ENCODE data around the gene FRAS1.
"Not testable (repeated sequence)": the region's sequence is repeated elsewhere in the genome, so short reads cannot be mapped to it uniquely, and the experiment has no call there.

FRAS1 gene

DNA sequence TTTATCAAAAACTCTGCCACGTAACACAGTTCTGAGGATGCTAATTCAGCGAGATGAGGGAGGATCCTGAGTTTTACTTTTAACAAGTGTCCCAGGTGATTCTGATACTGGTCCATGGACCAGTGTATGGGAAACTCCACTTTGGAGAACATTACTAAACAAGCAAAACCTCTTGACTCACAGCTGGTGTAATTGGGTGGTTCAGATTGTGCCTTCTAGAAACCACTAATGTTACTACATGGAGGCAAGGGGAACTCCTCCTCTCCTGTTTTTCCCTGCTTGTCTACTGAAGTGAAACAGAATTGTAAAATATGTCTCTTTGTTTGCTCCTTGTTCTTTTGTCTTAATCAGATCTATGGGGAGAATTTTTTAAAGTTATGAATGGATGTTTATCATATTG is 62.6 kb downstream of the FRAS1 start:
- POLR2A ChIA-PET: no interaction called here
- Histone ChIP-seq H3K9me3 (ENCODE audit: control extremely low read depth in 1 of 5, control insufficient read depth in 4 of 5, insufficient read depth in 2 of 5, low read depth in 1 of 5, low read length in 4 of 5) (no peaks in the 10 kb centered on the region), H3K4me1 (ENCODE audit: control extremely low read depth in 1 of 4, control insufficient read depth in 4 of 4, insufficient read depth in 4 of 4, low read length in 3 of 4) (no peaks in the 10 kb centered on the region), H3K27me3 (replicated peaks in 2 of 5; ENCODE audit: control insufficient read depth in 4 of 5, insufficient read depth in 5 of 5, low read length in 4 of 5) (no peaks in the 10 kb centered on the region), H3K4me3 (ENCODE audit: control insufficient read depth in 1 of 7, extremely low read depth in 1 of 7, insufficient read depth in 4 of 7, low read depth in 2 of 7, low read length in 6 of 7) (no peak overlapping the region), H3K36me3 (ENCODE audit: control insufficient read depth in 4 of 4, insufficient read depth in 4 of 4, low read length in 3 of 4) (no peaks in the 10 kb centered on the region), H3K27ac (ENCODE audit: insufficient read depth in 1 of 2, low read depth in 1 of 2, low read length in 2 of 2, poor library complexity in 1 of 2, severe bottlenecking in 2 of 2) (no peak overlapping the region)
- CTCF ChIA-PET: no interaction called here
- WGBS (ENCODE audit: insufficient coverage): no CpG with 5 or more reads among the region's 2 CpGs
- no peak for DNase-seq

DNA sequence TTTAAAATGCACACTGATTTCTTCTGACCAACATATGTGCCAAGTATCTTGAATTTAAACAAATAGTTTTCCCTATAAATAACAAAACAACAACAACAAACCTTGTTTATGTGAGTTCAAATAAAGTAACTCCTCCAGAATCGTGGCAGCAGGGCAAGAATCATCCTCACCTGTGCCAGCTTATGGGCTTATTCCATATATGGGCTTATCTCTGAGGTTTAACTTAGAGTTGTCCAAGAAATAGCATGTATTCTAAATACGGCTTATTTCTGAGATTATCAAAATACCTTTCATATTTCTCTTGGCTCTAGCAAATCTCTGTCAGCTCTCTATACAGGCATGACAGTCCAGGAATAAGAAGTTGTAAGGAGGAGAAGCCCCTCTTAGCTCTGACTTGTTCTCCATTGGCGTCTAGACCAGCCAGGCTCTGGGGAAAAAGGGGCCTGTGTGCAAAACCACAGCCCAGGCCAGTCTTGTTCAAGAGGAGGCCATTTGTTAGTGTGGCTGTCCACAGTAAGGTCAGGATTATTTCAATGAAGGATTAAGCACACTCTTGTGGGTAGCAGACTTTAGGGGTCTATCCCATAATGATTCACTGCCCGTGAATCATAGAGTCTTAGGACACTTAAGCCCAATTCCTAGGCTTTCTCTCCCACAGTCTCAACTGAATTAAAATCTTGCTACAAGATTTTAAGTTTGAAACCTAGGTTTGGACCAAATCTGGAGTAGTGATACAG is 63.2 kb downstream of the FRAS1 start:
- DNase-seq: no peak
- Histone ChIP-seq H3K36me3 (ENCODE audit: control insufficient read depth in 4 of 4, insufficient read depth in 4 of 4, low read length in 3 of 4) (no peaks in the 10 kb centered on the region), H3K27ac (ENCODE audit: insufficient read depth in 1 of 2, low read depth in 1 of 2, low read length in 2 of 2, poor library complexity in 1 of 2, severe bottlenecking in 2 of 2) (no peak overlapping the region), H3K9me3 (ENCODE audit: control extremely low read depth in 1 of 5, control insufficient read depth in 4 of 5, insufficient read depth in 2 of 5, low read depth in 1 of 5, low read length in 4 of 5) (no peaks in the 10 kb centered on the region), H3K27me3 (replicated peaks in 2 of 5; ENCODE audit: control insufficient read depth in 4 of 5, insufficient read depth in 5 of 5, low read length in 4 of 5) (no peaks in the 10 kb centered on the region), H3K4me3 (ENCODE audit: control insufficient read depth in 1 of 7, extremely low read depth in 1 of 7, insufficient read depth in 4 of 7, low read depth in 2 of 7, low read length in 6 of 7) (no peak overlapping the region), H3K4me1 (ENCODE audit: control extremely low read depth in 1 of 4, control insufficient read depth in 4 of 4, insufficient read depth in 4 of 4, low read length in 3 of 4) (no peaks in the 10 kb centered on the region)
- POLR2A ChIA-PET: no interaction called here
- WGBS (ENCODE audit: insufficient coverage): 94% methylated on average over 3 of the region's 4 CpGs
- CTCF ChIA-PET: no interaction called here

DNA sequence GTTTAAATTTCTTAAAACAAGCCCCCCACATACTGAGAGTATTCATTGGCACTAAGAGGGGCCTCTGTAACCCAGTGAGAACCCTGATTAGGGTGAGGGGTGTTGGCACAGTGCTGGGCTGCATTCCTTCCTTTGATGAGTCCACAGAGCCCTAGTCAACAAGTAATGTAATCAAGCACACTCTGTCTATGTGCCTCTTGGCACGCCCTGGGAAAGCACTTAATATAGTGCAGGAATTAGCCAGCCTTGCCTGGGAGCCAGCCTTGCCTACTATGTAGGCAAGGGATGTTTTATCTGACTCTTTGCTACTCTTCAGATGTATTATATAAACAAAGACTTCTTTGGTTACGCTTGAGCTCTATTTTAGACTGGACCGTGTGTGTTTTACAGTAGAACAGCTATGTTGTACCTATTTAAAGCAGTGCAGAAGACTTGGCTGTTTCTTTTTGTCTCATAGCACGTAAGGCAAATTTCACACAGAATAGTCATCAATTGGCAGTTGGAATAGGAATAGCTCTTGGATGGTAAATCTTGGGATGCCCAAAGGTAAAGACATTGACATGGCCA is 64.3 kb downstream of the FRAS1 start:
- H3K4me3 ChIP-seq (ENCODE audit: control insufficient read depth in 1 of 7, extremely low read depth in 1 of 7, insufficient read depth in 4 of 7, low read depth in 2 of 7, low read length in 6 of 7): no peak overlapping the region
- ChIA-PET POLR2A (no interaction called here), CTCF (no interaction called here)
- no peak overlapping the region for H3K27ac ChIP-seq (ENCODE audit: insufficient read depth in 1 of 2, low read depth in 1 of 2, low read length in 2 of 2, poor library complexity in 1 of 2, severe bottlenecking in 2 of 2)
- no peaks in the 10 kb centered on the region for H3K27me3 ChIP-seq (replicated peaks in 2 of 5; ENCODE audit: control insufficient read depth in 4 of 5, insufficient read depth in 5 of 5, low read length in 4 of 5)
- no peaks in the 10 kb centered on the region for H3K36me3 ChIP-seq (ENCODE audit: control insufficient read depth in 4 of 4, insufficient read depth in 4 of 4, low read length in 3 of 4)
- no peaks in the 10 kb centered on the region for H3K9me3 ChIP-seq (ENCODE audit: control extremely low read depth in 1 of 5, control insufficient read depth in 4 of 5, insufficient read depth in 2 of 5, low read depth in 1 of 5, low read length in 4 of 5)
- DNase-seq: no peak
- 95% methylated on average over 3 of the region's 4 CpGs for WGBS (ENCODE audit: insufficient coverage)
- H3K4me1 ChIP-seq (ENCODE audit: control extremely low read depth in 1 of 4, control insufficient read depth in 4 of 4, insufficient read depth in 4 of 4, low read length in 3 of 4): no peaks in the 10 kb centered on the region

DNA sequence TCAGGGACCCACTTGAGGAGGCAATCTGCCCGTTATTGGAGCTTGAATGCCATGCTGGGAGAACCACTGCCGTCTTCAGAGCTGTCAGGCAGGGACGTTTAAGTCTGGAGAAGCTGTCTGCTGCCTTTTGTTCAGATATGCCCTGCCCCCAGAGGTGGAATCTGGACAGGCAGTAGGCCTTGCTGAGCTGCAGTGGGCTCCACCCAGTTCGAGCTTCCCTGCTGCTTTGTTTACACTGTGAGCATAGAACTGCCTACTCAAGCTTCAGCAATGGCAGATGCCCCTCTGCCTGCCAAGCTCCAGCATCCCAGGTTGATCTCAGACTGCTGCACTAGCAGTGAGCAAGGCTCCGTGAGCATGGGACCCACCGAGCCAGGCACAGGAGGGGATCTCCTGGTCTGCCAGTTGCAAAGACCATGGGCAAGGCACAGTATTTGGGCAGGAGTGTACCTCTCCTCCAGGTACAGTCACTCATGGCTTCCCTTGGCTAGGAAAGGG is 68.8 kb downstream of the FRAS1 start:
- H3K4me3 ChIP-seq (ENCODE audit: control insufficient read depth in 1 of 7, extremely low read depth in 1 of 7, insufficient read depth in 4 of 7, low read depth in 2 of 7, low read length in 6 of 7); H3K9me3 ChIP-seq (ENCODE audit: control extremely low read depth in 1 of 5, control insufficient read depth in 4 of 5, insufficient read depth in 2 of 5, low read depth in 1 of 5, low read length in 4 of 5); H3K27me3 ChIP-seq (replicated peaks in 2 of 5; ENCODE audit: control insufficient read depth in 4 of 5, insufficient read depth in 5 of 5, low read length in 4 of 5); H3K4me1 ChIP-seq (ENCODE audit: control extremely low read depth in 1 of 4, control insufficient read depth in 4 of 4, insufficient read depth in 4 of 4, low read length in 3 of 4); CTCF ChIA-PET; H3K27ac ChIP-seq (ENCODE audit: insufficient read depth in 1 of 2, low read depth in 1 of 2, low read length in 2 of 2, poor library complexity in 1 of 2, severe bottlenecking in 2 of 2); POLR2A ChIA-PET; H3K36me3 ChIP-seq (ENCODE audit: control insufficient read depth in 4 of 4, insufficient read depth in 4 of 4, low read length in 3 of 4); DNase-seq: not testable (repeated sequence)
- WGBS (ENCODE audit: insufficient coverage): 83% methylated on average over 5 of the region's 6 CpGs

DNA sequence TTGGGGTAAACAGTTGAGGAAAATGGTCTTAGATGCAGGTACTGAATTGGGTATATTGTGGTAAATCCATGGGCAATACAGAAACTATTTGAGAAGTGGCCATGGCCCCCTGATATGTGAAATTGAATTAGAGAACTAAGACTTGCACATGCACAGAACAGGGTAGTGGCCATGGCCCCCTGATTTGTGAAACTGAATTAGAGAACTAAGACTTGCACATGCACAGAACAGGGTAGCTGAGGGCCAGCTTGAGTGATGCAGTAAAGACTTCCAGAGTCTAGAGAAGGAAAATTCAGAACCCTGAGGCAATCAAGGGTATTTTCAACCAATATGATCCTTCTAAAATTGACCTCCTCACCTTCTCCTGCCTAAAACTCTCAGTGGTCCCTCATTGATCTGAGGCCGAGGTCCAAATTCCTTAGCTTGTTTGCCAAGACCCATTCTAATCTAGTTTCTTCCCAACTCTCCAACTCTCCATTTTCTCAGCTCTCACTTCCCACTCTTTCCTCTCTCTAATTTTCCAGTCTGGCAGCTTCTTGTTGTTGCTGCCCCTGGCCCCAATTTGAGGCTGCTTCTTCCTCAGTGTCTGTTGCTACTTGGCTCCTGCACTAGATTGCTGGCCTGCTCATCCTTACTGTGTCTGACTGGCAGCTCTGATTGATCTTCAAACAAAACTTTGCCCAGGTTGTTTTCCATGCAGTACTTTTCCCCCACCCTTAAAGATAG is 72.4 kb downstream of the FRAS1 start:
- Histone ChIP-seq H3K9me3 (ENCODE audit: control extremely low read depth in 1 of 5, control insufficient read depth in 4 of 5, insufficient read depth in 2 of 5, low read depth in 1 of 5, low read length in 4 of 5) (no peaks in the 10 kb centered on the region), H3K4me3 (ENCODE audit: control insufficient read depth in 1 of 7, extremely low read depth in 1 of 7, insufficient read depth in 4 of 7, low read depth in 2 of 7, low read length in 6 of 7) (no peak overlapping the region), H3K27me3 (replicated peaks in 2 of 5; ENCODE audit: control insufficient read depth in 4 of 5, insufficient read depth in 5 of 5, low read length in 4 of 5) (no peaks in the 10 kb centered on the region), H3K27ac (ENCODE audit: insufficient read depth in 1 of 2, low read depth in 1 of 2, low read length in 2 of 2, poor library complexity in 1 of 2, severe bottlenecking in 2 of 2) (no peak overlapping the region), H3K4me1 (ENCODE audit: control extremely low read depth in 1 of 4, control insufficient read depth in 4 of 4, insufficient read depth in 4 of 4, low read length in 3 of 4) (no peaks in the 10 kb centered on the region), H3K36me3 (ENCODE audit: control insufficient read depth in 4 of 4, insufficient read depth in 4 of 4, low read length in 3 of 4) (no peaks in the 10 kb centered on the region)
- DNase-seq: no peak
- ChIA-PET CTCF (interaction anchor here (0.9 kb wide), 1 partner anchor 9 kb away, joined by 4 read pairs; no protein-coding TSS in a partner anchor), POLR2A (no interaction called here)
- 100% methylated on average over 1 of the region's 1 CpG for WGBS (ENCODE audit: insufficient coverage)

DNA sequence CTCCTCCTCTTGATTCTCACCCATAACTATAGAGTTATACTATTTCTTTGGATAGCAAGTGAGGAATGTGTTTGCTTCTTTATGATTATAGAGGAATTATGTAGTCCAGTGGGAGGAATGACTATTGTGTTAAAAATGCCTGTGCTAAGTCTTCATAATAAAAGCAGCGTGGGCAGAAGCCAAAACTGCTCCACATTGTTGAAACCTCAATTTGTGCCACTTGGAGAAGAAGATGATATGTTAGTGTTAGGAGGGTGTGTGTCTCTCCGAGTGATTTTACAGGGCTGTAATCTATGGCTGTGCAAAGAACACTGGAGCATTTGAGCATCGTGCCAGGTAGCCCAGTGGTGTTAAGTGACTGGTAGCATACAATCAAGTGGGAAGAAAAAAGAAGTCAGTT is 74.3 kb downstream of the FRAS1 start:
- H3K4me1 ChIP-seq (ENCODE audit: control extremely low read depth in 1 of 4, control insufficient read depth in 4 of 4, insufficient read depth in 4 of 4, low read length in 3 of 4): no peaks in the 10 kb centered on the region
- no peak for DNase-seq
- ChIA-PET CTCF (no interaction called here), POLR2A (no interaction called here)
- no peaks in the 10 kb centered on the region for H3K27me3 ChIP-seq (replicated peaks in 2 of 5; ENCODE audit: control insufficient read depth in 4 of 5, insufficient read depth in 5 of 5, low read length in 4 of 5)
- 95% methylated on average over 2 of the region's 3 CpGs for WGBS (ENCODE audit: insufficient coverage)
- H3K9me3 ChIP-seq (ENCODE audit: control extremely low read depth in 1 of 5, control insufficient read depth in 4 of 5, insufficient read depth in 2 of 5, low read depth in 1 of 5, low read length in 4 of 5): no peaks in the 10 kb centered on the region
- no peak overlapping the region for H3K27ac ChIP-seq (ENCODE audit: insufficient read depth in 1 of 2, low read depth in 1 of 2, low read length in 2 of 2, poor library complexity in 1 of 2, severe bottlenecking in 2 of 2)
- H3K36me3 ChIP-seq (ENCODE audit: control insufficient read depth in 4 of 4, insufficient read depth in 4 of 4, low read length in 3 of 4): no peaks in the 10 kb centered on the region
- no peak overlapping the region for H3K4me3 ChIP-seq (ENCODE audit: control insufficient read depth in 1 of 7, extremely low read depth in 1 of 7, insufficient read depth in 4 of 7, low read depth in 2 of 7, low read length in 6 of 7)
